Measurements from ENCODE around the gene CTF1.

The CTF1 gene

DNA sequence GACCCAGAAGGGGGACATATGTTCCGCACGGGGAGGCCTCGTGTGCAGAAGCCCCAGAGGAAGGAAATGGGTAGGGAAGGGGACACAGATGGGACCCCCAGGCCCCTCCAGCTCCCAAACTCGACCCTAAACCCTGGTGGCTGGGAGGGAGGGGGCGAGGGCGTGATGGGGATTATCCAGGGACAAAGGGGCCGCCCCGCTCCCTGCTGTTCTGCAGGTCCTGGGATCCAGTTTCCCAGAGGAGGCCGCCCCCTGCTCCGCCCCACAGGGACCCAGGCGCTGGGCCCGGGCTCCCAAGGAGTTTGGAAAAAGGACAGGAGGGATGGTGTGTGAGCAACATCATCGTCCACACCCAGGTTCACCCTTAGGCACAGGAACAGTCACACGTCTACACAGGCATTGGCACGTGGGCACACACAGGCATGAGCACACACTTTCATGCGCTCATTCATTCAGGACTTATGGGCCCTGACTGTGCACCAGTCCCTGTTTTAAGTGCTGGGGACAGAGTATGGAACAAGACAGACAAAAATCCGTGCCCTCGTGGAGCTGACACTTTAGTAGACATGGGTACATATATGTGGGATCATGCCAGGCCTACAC is 14.1 kb downstream of the CTF1 start:
- no peak for DNase-seq (ENCODE audit: low read depth in 2 of 2)

DNA sequence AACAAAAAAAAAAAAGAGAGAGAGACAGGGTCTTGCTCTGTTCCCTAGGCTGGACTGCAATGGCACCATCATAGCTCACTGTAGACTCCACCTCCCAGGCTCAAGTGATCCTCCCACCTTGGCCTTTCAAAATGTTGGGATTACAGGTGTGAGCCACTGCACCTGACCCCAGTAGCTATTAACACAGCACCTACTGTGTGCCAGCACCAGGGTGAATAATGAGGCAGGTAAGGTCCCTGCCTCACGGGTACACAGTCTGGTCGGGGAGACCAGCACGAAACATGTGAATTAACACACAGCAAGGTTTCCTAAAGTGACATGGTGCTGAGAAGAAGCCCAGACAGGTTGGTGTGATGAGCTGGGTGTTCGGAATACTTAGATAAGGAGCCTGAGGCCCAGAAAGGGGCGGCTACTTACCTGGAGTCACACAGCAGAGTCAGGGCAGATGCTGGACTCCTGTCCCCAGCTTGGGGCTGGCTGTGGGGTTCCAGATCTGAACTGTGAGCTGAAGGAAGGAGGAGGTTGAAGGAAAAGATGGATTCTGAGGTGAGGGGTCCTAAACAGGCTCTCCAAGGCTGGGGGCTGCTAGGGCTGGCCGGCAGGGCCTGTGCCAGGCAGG is 16.5 kb downstream of the CTF1 start:
- DNase-seq (ENCODE audit: low read depth in 2 of 2), result no peak

DNA sequence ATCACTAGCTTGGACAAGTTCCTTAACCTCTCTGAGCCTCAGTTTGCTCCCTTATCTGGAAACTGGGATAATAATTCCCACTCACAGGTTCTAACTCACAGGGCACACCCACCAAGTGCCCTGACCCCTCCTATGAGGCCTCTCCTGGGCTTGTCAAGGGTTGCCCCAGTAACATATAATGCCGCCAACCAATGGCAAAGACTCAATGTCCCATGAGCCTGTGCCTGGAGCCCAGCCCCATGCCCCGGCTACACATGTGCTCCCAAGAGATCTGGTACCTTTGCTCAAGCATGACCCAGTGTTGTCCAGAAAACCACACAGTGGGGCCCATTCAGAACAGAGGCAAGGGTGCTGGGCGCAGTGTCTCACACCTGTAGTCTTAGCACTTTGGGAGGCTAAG is 18.4 kb downstream of the CTF1 start:
- DNase-seq (ENCODE audit: low read depth in 2 of 2), result no peak

DNA sequence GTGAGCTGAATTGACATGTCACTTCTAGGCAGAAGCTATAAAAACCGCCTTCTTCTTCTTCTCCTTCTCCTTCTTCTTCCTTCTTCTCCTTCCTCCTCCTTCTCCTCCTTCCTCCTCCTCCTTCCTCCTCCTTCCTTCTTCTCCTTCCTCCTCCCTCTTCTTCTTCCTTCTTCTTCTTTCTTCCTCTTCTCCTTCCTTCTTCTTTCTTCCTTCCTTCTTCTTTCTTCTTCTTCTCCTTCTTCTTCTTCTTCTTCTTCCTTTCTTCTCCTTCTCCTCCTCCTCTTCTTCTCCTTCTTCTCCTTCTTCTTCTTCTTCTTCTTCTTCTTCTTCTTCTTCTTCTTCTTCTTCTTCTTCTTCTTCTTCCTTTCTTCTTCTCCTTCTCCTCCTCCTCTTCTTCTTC is 22.2 kb downstream of the CTF1 start:
- no peak for DNase-seq (ENCODE audit: low read depth in 2 of 2)

DNA sequence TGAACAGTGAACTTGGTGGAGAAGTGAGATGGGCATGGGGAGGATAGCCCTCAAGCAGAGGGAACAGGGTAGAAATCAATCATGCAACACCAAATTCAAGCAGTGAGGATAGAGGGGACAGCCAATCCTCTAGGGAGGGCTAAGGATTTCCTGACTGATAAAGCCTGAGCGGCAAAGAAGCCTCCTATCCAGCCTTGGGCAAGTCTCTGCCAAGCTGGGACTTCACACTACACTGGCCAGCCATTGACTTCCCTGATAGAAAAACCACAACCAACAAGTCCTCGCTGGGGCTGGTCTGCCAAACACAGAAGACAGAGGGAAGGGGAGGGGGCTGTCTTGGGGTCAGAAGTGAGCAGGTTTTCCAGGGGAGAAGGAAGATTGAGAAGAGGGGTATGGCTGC is 24.5 kb downstream of the CTF1 start:
- no peak for DNase-seq (ENCODE audit: low read depth in 2 of 2)

DNA sequence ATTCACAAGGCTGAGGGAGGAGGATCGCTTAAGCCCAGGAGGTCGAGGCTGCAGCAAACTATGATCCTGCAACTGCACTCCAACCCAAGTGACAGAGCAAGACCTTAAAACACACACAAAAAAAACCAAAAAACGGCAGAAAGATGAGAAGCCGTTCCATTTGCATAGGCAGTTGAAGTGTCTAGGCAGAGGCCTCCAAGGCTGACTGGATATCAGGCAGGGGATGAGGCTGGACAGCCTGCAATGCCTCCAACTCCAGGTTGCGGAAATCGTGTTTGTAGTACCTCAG is 25.0 kb downstream of the CTF1 start:
- no peak for DNase-seq (ENCODE audit: low read depth in 2 of 2)

DNA sequence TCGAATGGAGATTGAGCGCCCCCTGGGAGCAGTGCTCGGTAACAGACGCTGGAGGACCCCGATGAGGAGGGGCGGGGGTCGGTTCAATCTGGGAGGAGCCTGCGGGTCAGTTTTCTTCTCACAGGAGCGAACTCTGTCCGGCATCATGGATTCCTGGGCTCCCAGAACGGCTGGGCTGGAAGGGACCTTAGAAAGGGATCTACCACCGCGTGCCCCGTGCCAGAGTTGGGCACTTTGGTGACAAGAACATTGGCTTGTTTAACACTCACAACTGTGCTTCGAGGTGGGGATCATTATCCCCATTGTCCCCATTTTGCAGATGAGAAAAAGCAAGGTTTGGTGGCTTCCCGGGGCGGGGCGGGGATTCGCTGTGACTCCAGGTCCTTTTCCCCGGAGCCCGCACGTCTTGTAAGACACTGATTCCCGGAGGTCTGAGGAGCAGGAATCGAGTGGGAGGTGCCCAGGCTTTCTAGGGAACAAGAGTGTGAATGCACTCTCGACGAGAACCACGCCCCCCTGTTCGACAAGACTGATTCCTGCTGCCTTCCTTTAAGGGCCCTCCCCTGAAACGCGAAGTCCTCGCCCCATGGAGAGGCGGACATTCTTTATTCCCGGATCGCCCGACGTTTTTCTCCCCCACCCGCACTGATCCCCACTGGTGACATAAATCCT is 25.5 kb downstream of the CTF1 start:
- DNase-seq (ENCODE audit: low read depth in 2 of 2), result peak; percentile 79 to 81

DNA sequence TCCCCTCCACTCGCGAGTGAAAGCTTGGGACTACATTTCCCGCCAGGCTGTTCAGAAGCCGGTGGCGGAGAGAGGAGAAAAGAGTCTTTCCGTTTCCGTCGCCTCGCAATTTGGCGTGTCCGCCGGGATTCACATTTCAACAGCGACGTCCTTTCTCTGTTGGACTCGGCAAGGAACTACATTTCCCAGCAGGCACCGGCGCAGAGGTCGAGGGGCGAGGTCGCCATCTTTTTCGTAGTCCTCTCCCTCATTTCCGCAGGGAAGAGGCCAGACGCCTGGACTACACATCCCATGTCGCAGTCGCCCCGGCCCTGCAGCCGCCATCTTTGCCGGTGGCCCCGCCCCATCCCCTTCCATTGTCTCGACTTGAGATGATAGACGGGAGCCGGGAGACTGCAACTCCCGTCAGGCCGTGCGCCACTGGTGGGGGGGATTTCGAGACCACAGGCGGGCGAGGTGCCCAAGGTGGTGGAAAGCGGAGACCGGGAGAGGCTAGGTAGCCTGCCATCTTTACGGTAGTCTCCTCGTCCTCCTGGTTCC is 26.1 kb downstream of the CTF1 start:
- DNase-seq (ENCODE audit: low read depth in 2 of 2), result peak; percentile 98 to 99

DNA sequence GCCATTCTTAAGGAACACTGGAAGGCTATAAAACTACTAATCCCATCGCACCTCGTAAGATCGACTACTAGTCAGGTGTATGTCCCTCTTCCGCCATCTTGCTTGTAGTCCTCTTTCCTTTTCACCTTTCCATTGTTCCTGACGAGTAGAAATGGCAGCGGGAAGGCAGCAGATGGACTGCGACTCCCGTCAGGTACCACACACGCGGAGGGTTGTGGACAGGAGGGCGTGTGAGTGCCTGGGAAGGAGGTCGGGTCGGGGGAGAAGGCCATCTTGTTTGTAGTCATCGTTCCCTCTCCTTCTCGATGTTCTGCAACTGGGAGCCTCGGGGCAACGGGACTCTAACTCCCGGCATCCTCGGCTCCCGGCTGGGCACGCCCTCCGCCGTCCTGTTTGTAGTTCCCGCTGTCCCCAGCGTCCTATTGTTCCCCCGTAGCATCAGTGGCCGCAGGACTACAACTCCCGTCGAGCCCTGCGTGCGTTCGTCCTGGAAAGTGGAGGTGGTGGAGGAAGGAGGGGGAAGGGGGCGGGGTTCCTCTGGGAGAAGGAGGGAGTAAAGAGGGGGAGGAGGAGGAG is 26.6 kb downstream of the CTF1 start:
- DNase-seq (ENCODE audit: low read depth in 2 of 2), result peak; percentile 93 to 96

DNA sequence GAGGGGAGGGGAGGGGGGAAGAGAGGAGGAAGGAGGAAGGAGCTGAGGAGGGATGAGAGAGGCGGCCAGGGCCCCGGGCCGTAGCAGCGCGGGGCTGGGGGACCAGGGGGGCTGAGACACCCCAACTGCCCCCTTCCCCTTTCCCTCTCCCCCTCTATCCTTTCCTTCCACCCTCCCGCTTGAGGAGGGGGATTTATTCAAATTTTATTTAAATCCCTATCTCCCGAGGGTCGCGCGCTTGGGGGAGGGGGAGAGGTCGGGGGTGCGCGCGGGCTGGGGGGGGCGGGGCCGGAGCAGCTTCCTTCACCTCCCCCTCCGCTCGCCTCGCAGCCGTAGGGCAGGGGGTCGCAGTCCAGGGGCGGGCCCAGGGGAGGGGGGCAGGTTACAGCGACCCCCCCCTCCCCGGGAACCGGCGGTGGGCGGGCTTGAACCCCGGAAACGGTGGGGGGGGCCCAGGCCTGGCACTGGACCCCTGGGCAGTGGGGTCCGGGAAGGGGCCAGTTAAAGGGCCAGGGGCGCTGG is 27.2 kb downstream of the CTF1 start, which contains the start of gene FBXL19:
FBXL19 (plus strand) TSS at position 19 of the 522 bp plus-strand sequence. CDS start 2,183 bp downstream, outside the sequence.
- DNase-seq (ENCODE audit: low read depth in 2 of 2), result no peak

DNA sequence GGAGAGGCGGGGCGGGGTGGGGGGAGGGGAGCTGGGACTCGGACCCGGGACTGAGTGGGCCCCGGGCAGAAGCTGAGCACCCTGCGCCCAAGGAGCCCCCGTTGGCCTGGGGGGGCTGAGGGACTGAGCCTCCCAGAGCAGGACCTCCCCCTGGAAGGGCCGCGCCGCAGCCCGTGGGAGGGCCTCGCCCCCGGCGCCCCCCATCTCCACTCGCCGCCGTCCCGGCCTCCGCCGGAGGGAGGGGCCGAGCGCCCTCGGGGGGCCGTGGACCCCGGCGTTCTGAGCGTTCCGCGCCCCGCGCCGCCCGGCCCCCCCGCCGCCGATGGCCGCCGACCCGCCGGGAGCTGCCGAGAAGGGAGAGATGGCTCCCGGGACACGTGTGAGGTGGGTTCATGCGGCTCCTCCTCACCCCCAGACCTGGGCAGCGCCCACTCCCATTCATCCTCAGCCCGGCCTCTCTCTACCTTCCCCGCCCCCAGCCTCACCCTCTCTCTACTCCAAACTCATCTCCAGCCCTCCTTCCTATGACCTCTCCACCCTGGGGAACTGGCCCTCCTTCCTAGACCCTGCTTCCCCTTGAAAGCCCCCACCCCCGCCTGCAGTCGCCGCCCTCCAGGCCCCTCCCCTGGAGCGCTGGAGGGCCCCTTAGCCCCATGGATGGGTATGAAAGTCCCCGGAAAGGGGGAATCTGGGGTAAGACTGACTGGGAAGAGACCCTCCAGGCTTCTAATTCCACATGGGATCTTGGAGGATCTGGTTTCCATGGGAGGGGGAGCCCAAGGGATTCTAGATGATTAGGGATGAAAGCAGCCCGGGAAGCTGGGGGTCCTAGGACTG is 27.9 kb downstream of the CTF1 start:
- DNase-seq (ENCODE audit: low read depth in 2 of 2), result no peak

DNA sequence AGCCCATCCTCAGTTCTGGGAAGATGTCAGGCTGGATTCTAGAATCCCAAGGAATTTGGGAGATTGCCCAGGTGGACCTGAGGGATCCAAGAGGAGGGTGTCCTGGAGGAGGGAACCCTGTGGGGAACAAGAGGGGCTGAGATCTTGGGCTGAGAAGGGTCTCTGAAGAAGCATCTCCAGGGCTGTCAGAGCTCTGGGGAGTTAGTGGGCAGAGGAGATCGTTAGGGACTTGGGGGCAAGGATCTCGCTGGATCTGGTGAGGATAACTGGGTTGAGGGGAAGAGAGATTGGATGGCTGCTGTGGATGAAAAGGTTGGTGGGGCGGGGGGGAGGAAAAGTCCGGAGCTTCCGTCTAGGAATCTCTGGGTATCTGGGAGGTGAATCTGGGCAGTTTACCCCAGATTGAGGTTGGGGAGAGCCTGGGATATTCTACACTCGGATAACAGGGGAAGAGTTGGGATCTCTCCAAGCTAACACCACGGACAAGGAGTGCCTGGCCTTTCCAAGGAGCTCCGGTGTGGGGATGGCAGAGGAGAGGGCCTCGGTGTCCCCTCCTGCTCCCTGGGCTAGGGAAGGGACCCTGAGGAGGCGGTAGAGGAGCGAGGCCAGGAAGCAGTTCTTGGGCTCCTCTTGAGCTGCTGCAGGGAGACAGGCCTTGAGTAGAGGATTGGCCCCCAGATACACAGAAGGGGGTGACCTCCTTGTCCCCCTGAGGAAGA is 28.7 kb downstream of the CTF1 start:
- no peak for DNase-seq (ENCODE audit: low read depth in 2 of 2)

DNA sequence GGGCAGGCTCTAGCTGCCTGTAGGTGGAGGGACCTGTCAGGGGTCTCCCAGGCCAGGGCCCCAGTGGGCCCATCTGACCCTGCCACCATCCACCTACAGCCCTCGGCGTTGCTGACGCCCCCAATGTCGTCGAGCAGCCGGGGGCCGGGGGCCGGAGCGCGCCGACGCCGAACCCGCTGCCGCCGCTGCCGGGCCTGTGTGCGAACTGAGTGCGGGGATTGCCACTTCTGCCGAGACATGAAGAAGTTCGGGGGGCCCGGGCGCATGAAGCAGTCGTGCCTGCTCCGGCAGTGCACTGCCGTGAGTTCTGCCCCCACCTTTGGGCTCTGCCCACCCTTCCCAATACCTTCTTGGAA is 29.2 kb downstream of the CTF1 start:
- no peak for DNase-seq (ENCODE audit: low read depth in 2 of 2)

DNA sequence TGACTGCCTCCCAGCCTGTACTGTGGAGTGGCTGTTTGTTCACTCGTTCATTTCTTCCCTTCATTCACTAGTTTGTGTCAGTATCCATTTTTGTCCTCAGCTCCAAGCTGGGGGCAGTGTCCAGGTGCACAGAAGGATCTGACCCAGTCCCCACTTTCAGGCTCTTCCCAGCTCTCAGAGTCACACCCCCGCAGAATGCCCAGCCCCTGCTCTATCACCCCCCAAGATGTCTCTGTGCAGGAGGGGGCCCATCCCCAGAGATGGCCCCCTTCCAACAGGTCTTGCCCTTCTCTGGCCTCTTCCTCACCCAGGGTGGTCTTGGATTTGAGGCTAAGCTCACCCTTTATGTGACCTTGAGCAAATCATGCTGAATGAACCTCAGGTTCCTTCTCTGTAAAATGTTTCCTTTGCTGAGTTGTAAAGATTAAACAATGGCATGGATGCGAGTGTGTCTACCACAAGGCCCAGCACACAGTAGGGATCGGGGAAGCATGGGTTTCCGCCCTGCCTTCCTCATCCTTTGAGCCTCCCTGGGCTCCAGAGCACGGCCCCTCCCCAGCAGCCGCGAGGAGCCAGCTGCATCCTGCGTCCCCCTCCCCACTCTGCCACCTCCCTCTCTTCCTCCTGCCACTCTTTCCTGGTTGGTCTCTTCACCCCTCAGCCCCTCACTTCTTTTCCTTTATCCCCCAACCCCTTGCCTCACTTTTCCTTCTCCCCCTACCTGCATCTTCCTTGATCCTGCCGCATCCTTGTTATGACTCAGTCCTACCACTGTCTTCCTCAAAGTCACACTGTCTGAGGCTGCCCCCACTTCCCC is 29.8 kb downstream of the CTF1 start:
- no peak for DNase-seq (ENCODE audit: low read depth in 2 of 2)

DNA sequence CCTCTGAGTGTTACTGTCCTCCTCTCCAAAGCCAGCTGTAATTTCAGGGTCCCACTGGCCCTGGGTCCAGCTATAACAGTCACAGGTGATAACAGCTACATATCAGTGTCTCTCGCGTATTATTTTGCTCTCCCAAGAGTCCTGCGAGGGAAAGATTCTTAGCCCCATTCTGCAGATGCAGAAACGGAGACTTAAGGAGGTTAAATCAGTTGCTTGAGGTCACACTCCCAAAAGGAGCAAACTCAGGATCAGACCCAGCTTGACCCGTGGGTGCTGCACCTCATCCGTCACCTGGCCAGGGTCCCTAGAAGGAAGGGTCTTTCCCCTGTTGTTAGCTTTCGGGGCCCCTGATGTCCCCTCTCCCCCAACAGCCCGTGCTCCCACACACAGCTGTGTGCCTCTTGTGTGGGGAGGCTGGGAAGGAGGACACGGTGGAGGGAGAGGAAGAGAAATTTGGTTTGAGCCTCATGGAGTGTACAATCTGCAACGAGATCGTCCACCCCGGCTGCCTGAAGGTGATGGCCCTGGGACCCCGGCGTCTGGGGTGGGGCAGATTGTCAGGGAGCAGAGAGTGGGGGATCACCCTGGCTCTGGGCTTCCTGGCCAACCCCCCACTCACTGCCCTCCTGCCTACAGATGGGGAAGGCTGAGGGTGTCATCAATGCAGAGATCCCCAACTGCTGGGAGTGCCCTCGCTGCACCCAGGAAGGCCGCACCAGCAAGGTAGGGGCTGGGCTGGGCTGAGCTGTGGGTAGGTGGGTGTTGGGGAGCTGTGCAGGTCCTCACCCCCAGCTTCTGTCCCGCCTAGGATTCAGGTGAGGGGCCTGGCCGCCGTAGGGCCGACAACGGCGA is 30.7 kb downstream of the CTF1 start:
- no peak for DNase-seq (ENCODE audit: low read depth in 2 of 2)

DNA sequence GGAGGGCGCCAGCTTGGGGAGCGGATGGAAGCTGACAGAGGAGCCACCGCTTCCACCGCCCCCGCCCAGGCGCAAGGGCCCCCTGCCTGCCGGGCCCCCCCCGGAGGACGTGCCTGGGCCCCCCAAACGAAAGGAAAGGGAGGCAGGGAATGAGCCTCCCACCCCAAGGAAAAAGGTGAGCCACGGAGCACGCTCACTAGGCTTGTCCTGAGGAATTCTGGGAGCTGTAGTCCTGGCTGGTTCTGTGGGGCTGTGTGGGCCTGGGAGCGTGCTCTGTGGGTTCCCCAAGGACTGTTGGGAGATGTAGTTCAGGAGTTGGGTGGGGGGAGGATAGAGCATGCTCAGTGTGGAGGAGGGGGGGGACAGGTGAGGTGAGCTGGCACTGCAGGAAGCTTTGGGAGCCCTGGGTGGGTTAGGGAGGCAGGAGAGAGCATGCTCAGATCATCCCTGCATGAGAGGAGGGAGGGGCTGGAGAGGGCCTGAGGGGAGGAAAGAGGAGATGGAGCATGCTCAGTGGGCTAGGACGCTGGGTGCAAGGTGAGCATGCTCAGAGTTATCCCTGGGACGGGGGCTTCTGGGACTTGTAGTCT is 31.5 kb downstream of the CTF1 start:
- DNase-seq (ENCODE audit: low read depth in 2 of 2), result peak in 1 of 2 donors; percentile 19

DNA sequence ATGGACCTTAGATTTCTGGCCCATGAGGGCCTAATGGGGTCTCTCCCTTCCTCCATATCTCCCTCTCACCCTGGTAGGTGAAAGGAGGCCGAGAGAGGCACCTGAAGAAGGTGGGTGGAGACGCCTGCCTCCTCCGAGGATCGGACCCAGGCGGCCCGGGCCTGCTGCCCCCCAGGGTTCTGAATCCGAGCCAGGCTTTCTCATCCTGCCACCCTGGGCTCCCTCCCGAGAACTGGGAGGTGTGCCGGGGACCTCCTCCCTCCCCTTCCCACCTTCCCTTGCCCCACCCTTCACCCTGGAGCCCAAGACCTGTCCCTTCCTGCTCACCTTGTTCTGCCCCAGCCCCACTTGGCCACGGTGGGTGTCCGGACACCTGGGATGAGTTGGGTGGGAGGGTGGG is 32.0 kb downstream of the CTF1 start:
- DNase-seq (ENCODE audit: low read depth in 2 of 2), result no peak

DNA sequence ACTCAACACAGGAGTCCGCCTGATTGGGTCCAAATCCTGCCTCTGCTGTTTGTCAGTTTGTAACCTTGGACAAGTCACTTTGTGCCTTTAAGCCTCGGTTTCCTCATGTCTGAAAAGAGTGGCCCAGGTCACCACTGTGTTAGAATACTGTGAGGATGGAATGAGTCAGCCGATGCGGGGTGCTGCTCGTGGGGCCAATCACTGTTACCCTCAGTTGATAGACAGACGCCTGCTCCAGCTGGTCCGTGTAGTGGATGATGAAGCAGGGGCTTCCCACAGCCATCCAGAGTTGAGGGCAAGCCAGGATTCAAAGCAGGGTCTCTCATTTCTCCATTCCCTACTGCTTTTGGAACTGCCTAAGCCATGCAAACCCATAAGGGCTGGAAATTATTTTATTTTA is 32.8 kb downstream of the CTF1 start:
- DNase-seq (ENCODE audit: low read depth in 2 of 2), result no peak

DNA sequence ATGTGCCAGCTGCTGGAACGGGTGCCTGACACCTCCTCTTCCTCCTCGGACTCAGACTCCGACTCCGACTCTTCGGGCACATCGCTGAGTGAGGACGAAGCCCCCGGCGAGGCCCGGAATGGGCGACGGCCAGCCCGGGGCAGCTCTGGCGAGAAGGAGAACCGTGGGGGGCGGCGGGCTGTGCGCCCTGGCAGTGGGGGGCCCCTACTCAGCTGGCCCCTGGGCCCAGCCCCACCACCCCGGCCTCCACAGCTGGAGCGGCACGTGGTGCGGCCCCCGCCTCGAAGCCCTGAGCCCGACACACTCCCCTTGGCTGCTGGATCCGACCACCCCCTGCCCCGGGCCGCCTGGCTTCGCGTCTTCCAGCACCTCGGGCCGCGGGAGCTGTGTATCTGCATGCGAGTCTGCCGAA is 33.8 kb downstream of the CTF1 start:
- DNase-seq (ENCODE audit: low read depth in 2 of 2), result no peak
